Pancreas (tissue), 10 donors: ENCODE measurements around the gene EZR. TPM values are rescaled to one million over a fixed set of nuclear protein-coding genes. Genes with fewer than 3 reads are reported as not detected.
A peak's percentile ranks its signal among the peaks of the same experiment; 100 is the strongest.

Experiments
- ATAC-seq, 4 donors: fragments of 200-7000 bp; cut with Tn5 transposase; one replicate each; pipeline versions ENCODE4 v1.8.0 to v1.9.1; 2020; ENCODE audit warnings: mild to moderate bottlenecking in 4 of 4, moderate library complexity in 4 of 4
- DNase-seq, 6 donors: peaks; one replicate each; pipeline ENCODE4 v3.0.0-alpha.2; 2020
- FAIRE-seq: peaks from 2 replicates; lab custom pipeline; 2012; peaks lifted over from hg19 to GRCh38; lab: Jason Lieb, UNC
- H3K27ac ChIP-seq, 4 donors: fragments of 200-600 bp; sonication (generic); 1 replicate in 3 of 4; 2 replicates in 1 of 4; pipeline versions ENCODE4 v1.5.0 to v1.8.0; 2020
- H3K27me3 ChIP-seq, 4 donors: fragments of 200-600 bp; one replicate each; pipeline ENCODE4 v1.8.0; 2021
- H3K36me3 ChIP-seq, 3 donors: fragments of 200-600 bp; sonication (generic) in 1 of 3; one replicate each; pipeline versions ENCODE4 v1.5.0 to v1.8.0; 2020 to 2021
- H3K4me1 ChIP-seq, 3 donors: fragments of 200-600 bp; one replicate each; pipeline ENCODE4 v1.8.0; 2021
- H3K4me3 ChIP-seq, 4 donors: fragments of 200-600 bp; sonication (generic) in 2 of 4; one replicate each; pipeline versions ENCODE4 v1.5.0 to v1.8.0; 2020 to 2021
- H3K9me3 ChIP-seq, 4 donors: fragments of 200-600 bp; one replicate each; pipeline ENCODE4 v1.8.0; 2021
- CTCF ChIP-seq, 4 donors: fragments of 200-600 bp; sonication (generic) in 3 of 4; IDR thresholded peaks; one replicate each; pipeline versions ENCODE4 v1.5.0 to v1.8.0; 2021; ENCODE audit warnings: antibody characterized with exemption in 4 of 4
- WGBS, 2 donors: extraction: QIAGEN DNeasy Blood & Tissue Kit; methylation state at CpG; one replicate each; pipeline ENCODE4 v1.1.7; 2013; 5-methylcytosine and 5-hydroxymethylcytosine counted together
- intact Hi-C, 3 donors: fragments of 100-400 bp; cut with DNase I; formaldehyde crosslinking; loops; one replicate each; pipeline versions ENCODE4 v1.11.1 to v1.14.2; 2022
- polyA plus RNA-seq, 2 donors: library from polyadenylated mRNA; stranded (reverse); fragments of 200-250 nt; gene quantifications; one replicate each; pipeline ENCODE4 v1.2.3, GENCODE V29; 2013
- total RNA-seq, 6 donors: library from RNA; stranded (reverse); fragmentation: NEBNext Ultra II Directional in 4 of 6; extraction: Animal tissue kit (Norgen Biotek cat#: 25700) in 4 of 6; gene quantifications; one replicate each; pipeline versions ENCODE4 v1.2.1 to v1.2.4, GENCODE V29; 2021 to 2023
- donor health status: healthy with polysubstance abuse.
- donor health status: DM: no; HTN: no; CAD: no; lungs with moderate emphysema.
- donor health status: DM: no; HTN: no; CAD: no.
- donor health status: control.
- donor health status: control.
- donor health status: Bipolar disorder and iron deficiency.
- donor health status: DM: yes; HTN: yes; CAD: no.
- donor health status: DM: no; HTN: no; CAD: no.
- donor health status: DM: no; HTN: no; CAD: no.
- donor health status: DM: yes; HTN: yes; CAD: no.

EZR gene
- total and polyA plus RNA-seq, 8 donors, result 68.1 to 109 (median 89.7) TPM

DNA sequence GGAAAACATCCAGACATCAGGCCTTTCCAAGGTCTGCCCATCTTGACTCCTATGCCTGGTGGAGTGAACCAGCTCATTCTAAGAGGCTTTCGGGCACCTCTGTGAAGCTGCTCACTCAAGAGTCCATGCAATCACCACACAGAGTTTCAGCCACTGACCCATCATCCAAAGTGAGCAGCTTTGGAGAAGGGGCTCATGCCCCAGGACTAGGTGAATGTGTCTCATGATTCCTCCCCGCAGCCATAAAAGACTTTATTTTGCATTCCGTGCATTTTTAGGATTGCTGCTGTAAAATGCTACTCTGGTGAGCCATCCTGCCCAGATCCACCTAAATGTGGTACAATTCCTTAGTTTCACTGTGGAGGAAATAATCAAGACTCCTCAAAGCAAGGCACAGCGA, 44.5 kb upstream of the EZR start:
- DNase-seq, result no peak

DNA sequence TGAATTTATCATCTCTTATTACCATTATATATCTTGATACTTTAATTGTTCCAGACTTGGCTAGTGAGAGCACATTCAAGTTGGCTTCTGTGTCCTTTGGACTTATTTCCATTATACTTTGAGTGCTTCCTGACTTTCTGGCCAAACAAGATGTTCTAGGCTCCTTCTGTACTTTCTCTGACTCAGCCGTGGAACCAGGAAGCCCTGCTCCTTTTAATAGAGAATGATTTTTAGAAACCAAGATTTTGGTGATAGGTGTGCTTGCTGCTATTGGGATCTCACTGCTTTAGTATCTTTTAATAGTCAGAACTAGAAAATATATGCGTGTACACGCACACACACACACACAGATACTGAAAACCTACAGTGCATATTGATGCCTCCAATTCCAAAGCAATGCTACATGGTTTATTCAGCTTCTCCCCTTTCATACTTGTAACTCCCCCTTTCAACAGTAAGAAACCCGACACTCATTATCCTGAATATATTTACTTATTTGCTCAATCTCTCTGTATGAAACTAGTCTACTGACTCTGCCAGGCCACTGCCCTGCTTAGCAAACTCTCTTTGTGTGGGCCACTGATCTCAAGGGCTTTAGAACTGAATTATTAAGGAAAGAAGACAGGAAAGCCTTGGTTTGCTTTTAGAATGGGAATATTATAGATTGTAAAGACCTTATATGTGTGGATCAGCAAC, 42.7 kb upstream of the EZR start:
- no peaks in the 10 kb centered on the region for H3K36me3 ChIP-seq
- no peak for DNase-seq
- TF ChIP-seq CTCF (IDR thresholded peaks at IDR 0.05), result no peak
- no peaks in the 10 kb centered on the region for H3K27me3 ChIP-seq
- intact Hi-C loops, result no loop called here
- 58 to 60% methylated on average over 4 of the region's 4 CpGs for whole genome bisulfite sequencing, 2 donors
- ATAC-seq, result peak; percentile 32 to 83 (median 74)
- H3K4me3 ChIP-seq, result no peak overlapping the region
- H3K27ac ChIP-seq, result peak overlapping the region in 2 of 4 donors; percentile 32 to 39
- H3K9me3 ChIP-seq, result no peaks in the 10 kb centered on the region
- FAIRE-seq, result no peak
- H3K4me1 ChIP-seq, result no peaks in the 10 kb centered on the region

More for the DNA sequence above, 44.5 kb upstream of the EZR start:
- WGBS, 2 donors, result 91 to 96% methylated on average over 4 of the region's 4 CpGs
- no peaks in the 10 kb centered on the region for H3K27me3 ChIP-seq
- FAIRE-seq (no peak), ATAC-seq (no peak)
- intact Hi-C loops, result no loop called here
- H3K4me1 ChIP-seq, result peaks cover 0 to 5% (median 0%) of the 10 kb centered on the region in 3 donors
- no peaks in the 10 kb centered on the region for H3K36me3 ChIP-seq
- TF ChIP-seq CTCF (IDR thresholded peaks at IDR 0.05), result no peak
- H3K9me3 ChIP-seq, result no peaks in the 10 kb centered on the region
- H3K27ac ChIP-seq, result no peak overlapping the region
- H3K4me3 ChIP-seq, result no peak overlapping the region

- intact Hi-C loops, result no loop called here
- WGBS, 2 donors, result 57 to 78% methylated on average over 6 of the region's 6 CpGs
- H3K4me3 ChIP-seq, result no peak overlapping the region
- H3K27ac ChIP-seq, result no peak overlapping the region
- no peaks in the 10 kb centered on the region for H3K36me3 ChIP-seq
- H3K4me1 ChIP-seq, result no peaks in the 10 kb centered on the region
- no peak for FAIRE-seq
- peak in 1 of 4 donors; percentile 37 for ATAC-seq
- no peaks in the 10 kb centered on the region for H3K9me3 ChIP-seq
- DNase-seq, result no peak
- H3K27me3 ChIP-seq, result no peaks in the 10 kb centered on the region
- no peak for TF ChIP-seq CTCF (IDR thresholded peaks at IDR 0.05)
These were observed 41.2 kb upstream of the EZR start for GRCh38 chr6:158860279-158860865.

DNA sequence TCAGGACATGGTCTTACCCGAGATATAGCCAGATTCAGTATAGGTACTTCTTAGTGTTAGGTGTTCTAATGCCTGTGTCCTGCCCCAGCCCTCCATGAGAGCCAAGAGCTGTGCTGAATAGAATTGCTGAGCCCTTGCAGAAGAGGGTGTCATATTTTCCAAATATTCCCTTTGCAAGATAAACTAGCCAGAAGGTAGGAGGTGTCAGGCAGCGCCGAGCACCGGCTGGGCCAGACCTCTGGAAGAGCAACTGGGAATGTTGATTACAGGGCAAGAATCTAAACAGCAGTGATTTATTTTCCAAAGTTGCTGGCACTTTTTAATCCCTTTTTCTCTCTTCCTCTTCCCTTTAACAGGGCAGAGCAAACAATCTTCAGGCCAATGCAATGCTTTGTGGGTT, 37.1 kb upstream of the EZR start:
- H3K4me1 ChIP-seq, result peaks cover 5 to 21% (median 16%) of the 10 kb centered on the region in 3 donors
- ATAC-seq, result no peak
- H3K4me3 ChIP-seq, result no peak overlapping the region
- H3K27me3 ChIP-seq, result no peaks in the 10 kb centered on the region
- H3K36me3 ChIP-seq, result no peaks in the 10 kb centered on the region
- no peak for DNase-seq
- H3K27ac ChIP-seq, result peak overlapping the region in 2 of 4 donors; percentile 34 to 69
- 69 to 72% methylated on average over 4 of the region's 4 CpGs for WGBS, 2 donors
- no peak for TF ChIP-seq CTCF (IDR thresholded peaks at IDR 0.05)
- FAIRE-seq, result no peak
- intact Hi-C loops, result no loop called here
- no peaks in the 10 kb centered on the region for H3K9me3 ChIP-seq
